ENCODE data around the gene BRCC3. TPM values are rescaled to one million over a fixed set of nuclear protein-coding genes. Genes with fewer than 3 reads are reported as not detected.
A peak's percentile ranks its signal among the peaks of the same experiment; 100 is the strongest.

BRCC3 gene
- total and polyA plus RNA-seq, 2 experiments from 2014 or later: 8.1 to 27.1 TPM

DNA sequence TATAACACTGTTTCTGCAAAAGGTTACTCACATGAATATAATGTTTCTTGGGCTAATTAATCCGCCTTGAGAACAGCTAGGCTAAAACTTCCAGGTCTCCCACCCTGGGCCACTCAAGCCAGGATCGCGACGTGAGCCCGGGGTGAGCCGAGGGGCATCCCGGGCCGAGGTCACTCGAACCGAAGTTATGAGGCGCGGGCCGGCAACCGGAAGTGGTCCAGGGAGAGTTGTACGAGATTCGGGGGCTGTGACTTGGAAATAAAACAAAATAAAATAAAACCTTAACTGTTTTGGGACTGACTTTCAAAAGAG is 689 bp upstream of the BRCC3 start:
- Histone ChIP-seq H3K27me3 (replicated peaks; ENCODE audit: insufficient read depth) (no peaks in the 10 kb centered on the region), H2AFZ (peak overlapping the region; percentile 93), H3K4me1 (ENCODE audit: insufficient read depth) (peaks cover 34% of the 10 kb centered on the region), H3F3A (ENCODE audit: insufficient read depth) (peaks cover 24% of the 10 kb centered on the region; the same call in 1 of the 2 replicates), H3K4me3 (peak overlapping the region; percentile 92), H3K9me2 (ENCODE audit: insufficient read depth) (no peaks in the 10 kb centered on the region), H3K9me3 (ENCODE audit: low read depth) (no peaks in the 10 kb centered on the region), H3K4me2 (ENCODE audit: unreplicated experiment) (peak overlapping the region; percentile 82), H3K36me3 (ENCODE audit: low read depth) (no peaks in the 10 kb centered on the region), H3K27ac (peak overlapping the region; percentile 96), H4K20me1 (ENCODE audit: insufficient read depth) (no peaks in the 10 kb centered on the region), H3K79me2 (ENCODE audit: insufficient read depth) (peaks cover 75% of the 10 kb centered on the region), H3K9ac (peak overlapping the region; percentile 97)
- WGBS, 2 experiments (ENCODE audit: low coverage in 1 of 2, low lambda C conversion rate in 2 of 2, missing lambda C conversion rate in 2 of 2): 1% methylated on average over 16 of the region's 16 CpGs
- no peak for TF ChIP-seq EZH2 (IDR thresholded peaks at IDR 0.05; ENCODE audit: insufficient read depth, poor library complexity, severe bottlenecking)
- no peak for TF ChIP-seq EZH2phosphoT487 (IDR thresholded peaks at IDR 0.05; ENCODE audit: insufficient read depth, low read depth)
- no peak for DNase-seq
- in situ Hi-C loops (cut with MboI): no loop called here

DNA sequence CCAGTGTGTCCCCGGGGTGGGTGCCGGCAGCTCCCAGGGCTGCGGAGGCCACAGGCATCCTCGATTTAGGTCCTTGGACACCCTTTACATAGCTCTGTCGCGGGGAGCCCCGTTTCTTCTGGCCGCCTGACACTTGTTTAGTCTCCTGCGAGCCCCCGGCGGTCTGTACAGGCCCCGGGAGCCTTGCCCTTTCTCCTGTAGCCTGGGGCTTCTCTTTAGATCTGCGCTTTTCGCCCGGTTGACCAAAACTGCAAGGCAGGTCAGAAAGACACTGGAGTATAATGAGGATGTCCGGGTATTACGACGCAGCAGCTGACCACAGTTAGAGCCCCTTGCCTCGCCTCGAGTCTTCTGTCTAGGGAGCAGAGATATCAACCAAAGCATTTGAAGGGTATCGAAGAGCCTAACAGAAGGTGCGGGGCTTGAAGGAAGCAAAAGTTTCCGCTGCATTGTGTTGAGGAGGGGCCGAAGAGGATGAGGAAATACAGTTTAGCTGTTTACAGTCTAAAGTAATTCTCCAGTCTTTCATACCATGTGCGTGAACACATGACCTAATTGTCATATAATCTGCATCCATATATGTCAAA is 479 bp downstream of the BRCC3 start:
- H3K36me3 ChIP-seq (ENCODE audit: low read depth): no peaks in the 10 kb centered on the region
- in situ Hi-C loops (cut with MboI): no loop called here
- peaks cover 34% of the 10 kb centered on the region for H3K4me1 ChIP-seq (ENCODE audit: insufficient read depth)
- peaks cover 23% of the 10 kb centered on the region; the same call in 1 of the 2 replicates for H3F3A ChIP-seq (ENCODE audit: insufficient read depth)
- H3K9me3 ChIP-seq (ENCODE audit: low read depth): no peaks in the 10 kb centered on the region
- TF ChIP-seq EZH2 (IDR thresholded peaks at IDR 0.05; ENCODE audit: insufficient read depth, poor library complexity, severe bottlenecking): no peak
- TF ChIP-seq EZH2phosphoT487 (IDR thresholded peaks at IDR 0.05; ENCODE audit: insufficient read depth, low read depth): no peak
- WGBS, 2 experiments (ENCODE audit: low coverage in 1 of 2, low lambda C conversion rate in 2 of 2, missing lambda C conversion rate in 2 of 2): 0 to 1% methylated on average over 12 to 20 of the region's 25 CpGs
- H3K27me3 ChIP-seq (replicated peaks; ENCODE audit: insufficient read depth): no peaks in the 10 kb centered on the region
- DNase-seq: peak; percentile 27
- peak overlapping the region; percentile 88 for H2AFZ ChIP-seq
- H3K9ac ChIP-seq: peak overlapping the region; percentile 88
- no peaks in the 10 kb centered on the region for H4K20me1 ChIP-seq (ENCODE audit: insufficient read depth)
- peaks cover 63% of the 10 kb centered on the region for H3K79me2 ChIP-seq (ENCODE audit: insufficient read depth)
- H3K27ac ChIP-seq: peak overlapping the region; percentile 78
- H3K4me3 ChIP-seq: peak overlapping the region; percentile 90
- no peaks in the 10 kb centered on the region for H3K9me2 ChIP-seq (ENCODE audit: insufficient read depth)
- H3K4me2 ChIP-seq (ENCODE audit: unreplicated experiment): peak overlapping the region; percentile 91

DNA sequence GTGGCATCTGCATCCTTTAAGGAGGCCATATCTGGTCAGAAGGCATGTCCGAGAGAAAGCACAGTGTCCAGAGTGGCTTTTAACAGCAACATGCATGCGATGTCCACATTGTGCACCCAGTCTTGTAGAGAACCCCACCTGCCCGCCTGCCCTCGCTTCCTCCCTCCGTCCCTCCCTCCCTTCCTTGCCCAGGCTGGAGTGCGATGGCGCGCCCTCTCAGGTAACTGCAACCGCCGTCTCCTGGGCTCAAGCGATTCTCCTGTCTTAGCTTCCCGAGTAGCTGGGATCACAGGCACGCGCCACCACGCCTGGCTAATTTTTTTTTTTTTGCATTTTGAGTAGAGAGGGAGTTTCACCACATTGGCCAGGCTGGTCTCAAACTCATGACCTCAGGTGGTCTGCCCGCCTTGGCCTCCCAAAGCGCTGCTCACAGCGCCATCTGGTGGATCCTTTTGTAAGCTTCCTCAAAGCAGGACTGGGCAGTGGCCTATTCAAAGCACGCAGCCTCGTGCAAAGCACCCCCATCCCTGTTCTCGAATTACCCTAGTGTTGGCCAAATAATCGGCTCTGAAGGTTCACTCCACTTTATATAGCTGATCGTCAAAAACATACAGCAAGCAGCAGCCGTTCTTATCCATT is 15.0 kb downstream of the BRCC3 start:
- Histone ChIP-seq H2AFZ (no peak overlapping the region), H4K20me1 (ENCODE audit: insufficient read depth) (no peaks in the 10 kb centered on the region), H3K4me2 (ENCODE audit: unreplicated experiment) (no peak overlapping the region), H3K27ac (no peak overlapping the region), H3K9ac (no peak overlapping the region), H3K27me3 (replicated peaks; ENCODE audit: insufficient read depth) (no peaks in the 10 kb centered on the region), H3K36me3 (ENCODE audit: low read depth) (no peaks in the 10 kb centered on the region), H3F3A (ENCODE audit: insufficient read depth) (no peaks in the 10 kb centered on the region), H3K9me3 (ENCODE audit: low read depth) (no peaks in the 10 kb centered on the region), H3K4me3 (no peak overlapping the region), H3K9me2 (ENCODE audit: insufficient read depth) (no peaks in the 10 kb centered on the region), H3K4me1 (ENCODE audit: insufficient read depth) (no peaks in the 10 kb centered on the region), H3K79me2 (ENCODE audit: insufficient read depth) (no peaks in the 10 kb centered on the region)
- DNase-seq: peak; percentile 33
- in situ Hi-C loops (cut with MboI): no loop called here
- 58 to 77% methylated on average over 8 to 24 of the region's 24 CpGs for WGBS, 2 experiments (ENCODE audit: low coverage in 1 of 2, low lambda C conversion rate in 2 of 2, missing lambda C conversion rate in 2 of 2)
- TF ChIP-seq EZH2phosphoT487 (IDR thresholded peaks at IDR 0.05; ENCODE audit: insufficient read depth, low read depth) (no peak), EZH2 (IDR thresholded peaks at IDR 0.05; ENCODE audit: insufficient read depth, poor library complexity, severe bottlenecking) (no peak)

DNA sequence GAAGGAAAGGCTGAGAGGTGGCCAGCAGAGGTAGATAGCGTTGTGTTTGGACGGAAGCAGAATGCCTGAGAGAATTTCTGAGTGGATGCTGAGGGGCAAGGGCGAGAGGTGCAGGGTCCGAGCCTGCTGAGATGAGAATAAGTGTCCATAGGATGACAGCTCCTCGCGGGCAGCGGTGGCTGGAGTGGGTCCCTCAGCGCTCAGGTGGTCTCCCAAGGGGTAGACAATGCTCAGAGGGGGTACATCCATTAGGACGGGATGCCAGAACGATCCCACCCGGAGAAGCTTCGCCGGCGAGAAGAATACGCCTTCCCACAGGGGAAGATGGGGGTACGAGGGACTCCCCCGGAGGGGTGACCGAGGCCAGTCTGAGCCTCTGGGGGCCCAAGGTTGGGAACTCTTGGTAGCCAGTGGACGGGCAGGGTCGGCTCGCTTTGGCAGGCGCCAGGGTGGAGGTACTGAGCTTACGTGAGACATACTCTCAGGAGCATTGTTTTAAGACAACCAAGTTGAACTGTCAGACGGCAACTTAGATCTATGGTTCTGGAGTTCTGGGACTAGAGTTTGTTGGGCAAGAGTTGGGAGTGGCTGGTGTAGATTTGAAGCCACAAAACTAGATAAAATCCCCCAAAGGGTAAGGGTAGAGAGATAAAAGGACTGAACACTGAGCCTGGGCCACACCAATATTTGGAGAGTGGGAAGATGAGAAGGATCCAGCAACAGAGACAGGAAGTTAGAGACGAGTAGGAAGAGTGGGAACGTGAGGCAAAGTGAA is 15.8 kb downstream of the BRCC3 start:
- no peaks in the 10 kb centered on the region for H3F3A ChIP-seq (ENCODE audit: insufficient read depth)
- H3K36me3 ChIP-seq (ENCODE audit: low read depth): no peaks in the 10 kb centered on the region
- no peaks in the 10 kb centered on the region for H3K79me2 ChIP-seq (ENCODE audit: insufficient read depth)
- H3K27ac ChIP-seq: no peak overlapping the region
- no peaks in the 10 kb centered on the region for H4K20me1 ChIP-seq (ENCODE audit: insufficient read depth)
- no peaks in the 10 kb centered on the region for H3K4me1 ChIP-seq (ENCODE audit: insufficient read depth)
- WGBS, 2 experiments (ENCODE audit: low coverage in 1 of 2, low lambda C conversion rate in 2 of 2, missing lambda C conversion rate in 2 of 2): 96 to 97% methylated on average over 16 to 26 of the region's 26 CpGs
- H3K4me3 ChIP-seq: no peak overlapping the region
- no peak for DNase-seq
- TF ChIP-seq EZH2 (IDR thresholded peaks at IDR 0.05; ENCODE audit: insufficient read depth, poor library complexity, severe bottlenecking): no peak
- TF ChIP-seq EZH2phosphoT487 (IDR thresholded peaks at IDR 0.05; ENCODE audit: insufficient read depth, low read depth): no peak
- no peak overlapping the region for H3K9ac ChIP-seq
- H3K9me3 ChIP-seq (ENCODE audit: low read depth): no peaks in the 10 kb centered on the region
- no peaks in the 10 kb centered on the region for H3K9me2 ChIP-seq (ENCODE audit: insufficient read depth)
- H3K27me3 ChIP-seq (replicated peaks; ENCODE audit: insufficient read depth): no peaks in the 10 kb centered on the region
- in situ Hi-C loops (cut with MboI): no loop called here
- H2AFZ ChIP-seq: no peak overlapping the region
- no peak overlapping the region for H3K4me2 ChIP-seq (ENCODE audit: unreplicated experiment)
